Fibroblast of the aortic adventitia (primary cell): Measurements from ENCODE around the gene CA6. TPM values are rescaled to one million over a fixed set of nuclear protein-coding genes. Genes with fewer than 3 reads are reported as not detected.
"Not testable (repeated sequence)": the region's sequence is repeated elsewhere in the genome, so short reads cannot be mapped to it uniquely, and the experiment has no call there.

ENCODE experiments used
- DNase-seq: peaks from one replicate; pipeline ENCODE4 v3.0.0-alpha.2; 2010; ENCODE audit warnings: low read depth
- H3K4me3 ChIP-seq: 2 replicates; pipeline ENCODE4 v1.5.1; 2011; ENCODE audit warnings: low read depth, mild to moderate bottlenecking, control low read depth, low read length, moderate library complexity
- CTCF ChIP-seq: IDR thresholded peaks from 2 replicates; pipeline ENCODE4 v1.5.1; 2011; ENCODE audit warnings: mild to moderate bottlenecking, low read length, control low read depth, inconsistent platforms; ENCODE audit not compliant: insufficient read depth
- total RNA-seq: library from RNA; depleted of rRNA; stranded (reverse); fragments of >200 nt; gene quantifications from 2 replicates; pipeline ENCODE4 v1.2.3, GENCODE V29; 2012; ENCODE audit warnings: low replicate concordance

Gene CA6
- total RNA-seq, 1 donor, result not detected

- peak; percentile 38 for TF ChIP-seq CTCF
- H3K4me3 ChIP-seq, result no peak overlapping the region
- DNase-seq, result peak; percentile 27
Measured at GRCh38 chr1:8962812-8963530, 17.3 kb downstream of the CA6 start.

- TF ChIP-seq CTCF, result no peak
- DNase-seq, result no peak
Measured at GRCh38 chr1:8963963-8964362, 18.3 kb downstream of the CA6 start.

GRCh38 chr1:8965121-8965820 lies 19.6 kb downstream of the CA6 start:
- no peak overlapping the region for H3K4me3 ChIP-seq
- DNase-seq, result peak; percentile 35
- TF ChIP-seq CTCF, result no peak

More at GRCh38 chr1:8963963-8964362, 18.3 kb downstream of the CA6 start:
- H3K4me3 ChIP-seq, result no peak overlapping the region

GRCh38 chr1:8966606-8967005 lies 20.9 kb downstream of the CA6 start:
- no peak for TF ChIP-seq CTCF
- DNase-seq, result no peak
- no peak overlapping the region for H3K4me3 ChIP-seq

GRCh38 chr1:8968902-8969301 lies 23.2 kb downstream of the CA6 start:
- H3K4me3 ChIP-seq, DNase-seq: not testable (repeated sequence)

- H3K4me3 ChIP-seq, result no peak overlapping the region
- DNase-seq, result no peak
- no peak for TF ChIP-seq CTCF
Measured at GRCh38 chr1:8969937-8970336, 24.3 kb downstream of the CA6 start.

GRCh38 chr1:8970870-8971337 lies 25.2 kb downstream of the CA6 start:
- no peak for DNase-seq
- no peak for TF ChIP-seq CTCF
- H3K4me3 ChIP-seq, result no peak overlapping the region
